CD4-positive, alpha-beta memory T cell (primary cell): ENCODE results near the gene FRMD7. TPM values are rescaled to one million over a fixed set of nuclear protein-coding genes. Genes with fewer than 3 reads are reported as not detected.
"Not testable (repeated sequence)": the region's sequence is repeated elsewhere in the genome, so short reads cannot be mapped to it uniquely, and the experiment has no call there.

Source experiments
- CTCF ChIA-PET: fragments of 350-600 bp; sonication (Branson Sonifier 250); formaldehyde crosslinking; loops from one replicate; lab custom pipeline; 2021; ENCODE audit warnings: inconsistent platforms; ENCODE audit not compliant: partially characterized antibody; lab: Charles Lee
- POLR2A ChIA-PET: fragments of 350-600 bp; sonication (Branson Sonifier 250); formaldehyde crosslinking; loops from one replicate; lab custom pipeline; 2021; ENCODE audit not compliant: partially characterized antibody; lab: Charles Lee
- DNase-seq, 5 donors: peaks; one replicate each; pipeline versions ENCODE4 v3.0.0 to v3.0.0-alpha.2; 2020 to 2022; ENCODE audit warnings: mixed read lengths in 1 of 5
- H3K27ac ChIP-seq: one replicate; pipeline ENCODE4 v1.7.0; 2013; ENCODE audit warnings: low read depth, low read length
- H3K27me3 ChIP-seq: 2 replicates; pipeline ENCODE4 v1.7.0; 2013; ENCODE audit warnings: mild to moderate bottlenecking, low read length, moderate library complexity; ENCODE audit not compliant: insufficient read depth
- H3K36me3 ChIP-seq: 2 replicates; pipeline ENCODE4 v1.7.0; 2013; ENCODE audit warnings: mild to moderate bottlenecking, low read length, moderate library complexity; ENCODE audit not compliant: insufficient read depth
- H3K4me1 ChIP-seq: 2 replicates; pipeline ENCODE4 v1.7.0; 2013; ENCODE audit warnings: mild to moderate bottlenecking, low read length, moderate library complexity; ENCODE audit not compliant: insufficient read depth
- H3K4me3 ChIP-seq, 2 donors: one replicate each; pipeline ENCODE4 v1.7.0; 2013; ENCODE audit warnings: low read length in 2 of 2, mild to moderate bottlenecking in 1 of 2
- H3K9me3 ChIP-seq, 2 donors: one replicate each; pipeline ENCODE4 v1.7.0; 2013; ENCODE audit warnings: low read length in 2 of 2, control low read depth in 1 of 2; ENCODE audit not compliant: control insufficient read depth in 1 of 2
- H3K27ac Mint-ChIP-seq, 7 donors: one replicate each; pipeline ENCODE4 v1.8.0; 2020 to 2021; ENCODE audit warnings: mixed read lengths in 7 of 7, mild to moderate bottlenecking in 6 of 7, inconsistent platforms in 3 of 7, moderate library complexity in 3 of 7
- H3K27me3 Mint-ChIP-seq, 2 donors: one replicate each; pipeline ENCODE4 v1.8.0; 2020 to 2021; ENCODE audit warnings: mixed read lengths in 2 of 2
- H3K36me3 Mint-ChIP-seq, 2 donors: one replicate each; pipeline ENCODE4 v1.8.0; 2020 to 2021; ENCODE audit warnings: mixed read lengths in 2 of 2, inconsistent platforms in 1 of 2, mild to moderate bottlenecking in 1 of 2
- H3K4me1 Mint-ChIP-seq, 4 donors: one replicate each; pipeline ENCODE4 v1.8.0; 2020 to 2021; ENCODE audit warnings: mixed read lengths in 4 of 4, mild to moderate bottlenecking in 1 of 4
- H3K4me3 Mint-ChIP-seq, 8 donors: one replicate each; pipeline ENCODE4 v1.8.0; 2020 to 2021; ENCODE audit warnings: mixed read lengths in 8 of 8, mild to moderate bottlenecking in 7 of 8, moderate library complexity in 6 of 8, inconsistent platforms in 3 of 8
- H3K9me3 Mint-ChIP-seq, 8 donors: one replicate each; pipeline ENCODE4 v1.8.0; 2020 to 2021; ENCODE audit warnings: mixed read lengths in 8 of 8, mild to moderate bottlenecking in 5 of 8, inconsistent platforms in 3 of 8, moderate library complexity in 1 of 8
- intact Hi-C: fragments of 100-400 bp; cut with micrococcal nuclease; formaldehyde crosslinking; loops from one replicate; pipeline ENCODE4 v1.15.1; 2023
- polyA plus RNA-seq, 2 donors: library from polyadenylated mRNA; unstranded; fragments of 300-500 nt; fragmentation: Illumina TruSeq; gene quantifications; one replicate each; pipeline ENCODE4 v1.2.3, GENCODE V29; 2021
- total RNA-seq, 2 experiments: library from RNA; stranded (reverse); gene quantifications; one replicate each; pipeline ENCODE4 v1.2.3, GENCODE V29; 2021

FRMD7 gene
- total and polyA plus RNA-seq, 4 experiments from 2014 or later = not detected

DNA sequence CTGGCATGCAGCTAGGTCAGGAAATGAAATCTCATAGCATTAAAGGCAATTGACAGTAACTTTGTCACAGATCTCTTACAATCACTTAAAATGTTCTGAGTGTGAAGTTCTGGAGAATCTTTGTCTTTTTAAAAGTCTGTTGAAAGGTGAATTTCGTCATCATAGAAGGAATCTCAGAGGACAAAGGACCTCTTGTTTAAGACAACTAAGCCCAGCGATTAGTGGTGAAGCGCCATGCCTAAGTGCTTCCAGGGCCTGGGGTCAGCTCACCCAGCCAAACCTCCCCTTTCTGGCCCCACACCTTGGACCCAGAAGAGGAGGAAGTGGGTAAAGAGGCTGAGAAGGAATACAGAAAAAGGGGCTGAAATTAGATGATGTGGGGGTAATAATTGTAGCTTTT is 8.5 kb downstream of the FRMD7 start:
- POLR2A ChIA-PET = no interaction called here
- no peaks in the 10 kb centered on the region for H3K4me1 Mint-ChIP-seq
- DNase-seq = no peak
- H3K27ac ChIP-seq = no peak overlapping the region
- peaks cover 0 to 4% (median 0%) of the 10 kb centered on the region in 8 donors for H3K9me3 Mint-ChIP-seq
- H3K27ac Mint-ChIP-seq = no peak overlapping the region
- no peak overlapping the region for H3K4me3 Mint-ChIP-seq
- peaks cover 0 to 3% of the 10 kb centered on the region in 2 donors for H3K27me3 Mint-ChIP-seq
- H3K27me3 ChIP-seq = no peaks in the 10 kb centered on the region
- no peaks in the 10 kb centered on the region for H3K9me3 ChIP-seq
- intact Hi-C loops = no loop called here
- H3K4me1 ChIP-seq = no peaks in the 10 kb centered on the region
- H3K36me3 Mint-ChIP-seq = no peaks in the 10 kb centered on the region
- no peak overlapping the region for H3K4me3 ChIP-seq
- H3K36me3 ChIP-seq = no peaks in the 10 kb centered on the region
- CTCF ChIA-PET = no interaction called here

DNA sequence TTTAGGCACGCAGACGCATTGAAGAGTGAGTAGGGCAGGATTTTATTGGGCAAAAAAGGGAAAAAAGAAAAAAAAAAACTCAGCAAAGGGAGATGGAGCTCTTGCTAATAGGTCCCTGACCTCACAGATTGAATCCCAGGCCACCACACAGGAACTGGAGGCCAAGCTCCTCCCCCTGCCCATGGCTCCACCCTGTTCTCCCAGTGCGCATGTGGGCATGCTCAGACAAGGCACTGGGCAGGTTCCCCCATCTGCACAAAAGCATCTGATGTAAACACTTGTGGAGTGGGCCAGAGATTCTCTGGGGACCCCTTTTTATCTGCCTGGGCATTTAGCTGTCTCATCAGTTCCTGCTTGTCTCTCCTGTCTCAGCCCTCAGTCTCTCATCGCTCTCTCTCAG is 9.5 kb downstream of the FRMD7 start:
- no peak overlapping the region for H3K4me3 Mint-ChIP-seq
- H3K27ac Mint-ChIP-seq = no peak overlapping the region
- Histone ChIP-seq H3K36me3 (no peaks in the 10 kb centered on the region), H3K27me3 (no peaks in the 10 kb centered on the region), H3K27ac (no peak overlapping the region), H3K9me3 (no peaks in the 10 kb centered on the region), H3K4me3 (no peak overlapping the region), H3K4me1 (no peaks in the 10 kb centered on the region)
- DNase-seq = no peak
- H3K36me3 Mint-ChIP-seq = no peaks in the 10 kb centered on the region
- H3K9me3 Mint-ChIP-seq = peaks cover 0 to 4% (median 0%) of the 10 kb centered on the region in 8 donors
- no peaks in the 10 kb centered on the region for H3K4me1 Mint-ChIP-seq
- peaks cover 0 to 3% of the 10 kb centered on the region in 2 donors for H3K27me3 Mint-ChIP-seq
- intact Hi-C loops = no loop called here
- POLR2A ChIA-PET = no interaction called here
- CTCF ChIA-PET = no interaction called here

DNA sequence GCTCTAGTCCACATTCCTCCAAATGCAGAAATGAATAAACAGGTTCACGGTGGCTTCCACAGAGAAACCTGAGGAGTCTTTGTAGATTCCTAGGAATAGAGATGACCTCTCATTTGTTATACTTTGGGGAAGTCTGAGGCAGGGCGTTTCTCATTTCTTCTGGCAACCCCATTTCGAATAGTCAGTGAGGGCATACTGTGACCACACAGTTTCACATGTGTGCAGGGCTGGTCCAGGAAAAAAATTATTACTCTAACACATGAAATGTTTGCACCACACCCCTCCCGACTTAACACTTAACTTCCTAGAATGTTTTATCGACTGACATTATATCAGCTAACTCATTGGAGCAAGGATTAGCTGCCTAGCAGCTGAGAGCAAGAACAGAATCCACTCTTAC is 12.0 kb downstream of the FRMD7 start:
- Histone ChIP-seq H3K36me3 (no peaks in the 10 kb centered on the region), H3K27me3 (no peaks in the 10 kb centered on the region), H3K4me1 (no peaks in the 10 kb centered on the region), H3K27ac (no peak overlapping the region), H3K4me3 (no peak overlapping the region), H3K9me3 (no peaks in the 10 kb centered on the region)
- Mint-ChIP-seq H3K4me1 (no peaks in the 10 kb centered on the region), H3K36me3 (no peaks in the 10 kb centered on the region), H3K4me3 (no peak overlapping the region), H3K9me3 (no peaks in the 10 kb centered on the region), H3K27ac (no peak overlapping the region), H3K27me3 (peaks cover 0 to 3% of the 10 kb centered on the region in 2 donors)
- ChIA-PET CTCF (no interaction called here), POLR2A (no interaction called here)
- no peak for DNase-seq
- intact Hi-C loops = no loop called here

DNA sequence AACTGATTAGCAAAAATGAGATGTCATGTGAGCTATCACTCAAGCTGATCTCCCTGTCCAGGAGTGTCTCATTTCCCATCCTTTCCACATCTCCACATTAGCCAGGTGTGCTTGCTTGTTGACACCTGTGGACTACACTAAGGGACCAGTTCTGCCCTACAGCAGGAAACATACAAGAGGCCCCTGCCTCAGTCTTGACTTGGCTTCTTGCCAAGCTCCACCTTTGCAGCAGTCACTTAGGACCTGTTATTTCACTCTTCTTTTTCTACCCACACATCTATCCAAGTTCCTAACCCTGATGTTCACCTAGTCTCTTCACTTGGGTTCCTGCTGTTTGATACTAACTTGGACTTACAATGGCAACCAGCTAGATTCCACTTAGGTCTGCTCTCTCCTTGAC is 13.2 kb downstream of the FRMD7 start:
- H3K36me3 Mint-ChIP-seq = no peaks in the 10 kb centered on the region
- no peaks in the 10 kb centered on the region for H3K4me1 Mint-ChIP-seq
- H3K9me3 Mint-ChIP-seq = no peaks in the 10 kb centered on the region
- no peak overlapping the region for H3K4me3 Mint-ChIP-seq
- Histone ChIP-seq H3K9me3 (no peaks in the 10 kb centered on the region), H3K4me3 (no peak overlapping the region), H3K27me3 (no peaks in the 10 kb centered on the region), H3K27ac (no peak overlapping the region), H3K36me3 (no peaks in the 10 kb centered on the region), H3K4me1 (no peaks in the 10 kb centered on the region)
- CTCF ChIA-PET = interaction anchor here (0.7 kb wide), 1 partner anchor 22 kb away, joined by 3 read pairs; no protein-coding TSS in a partner anchor
- POLR2A ChIA-PET = no interaction called here
- no peak for DNase-seq
- no peak overlapping the region for H3K27ac Mint-ChIP-seq
- intact Hi-C loops = no loop called here
- peaks cover 0 to 3% of the 10 kb centered on the region in 2 donors for H3K27me3 Mint-ChIP-seq

DNA sequence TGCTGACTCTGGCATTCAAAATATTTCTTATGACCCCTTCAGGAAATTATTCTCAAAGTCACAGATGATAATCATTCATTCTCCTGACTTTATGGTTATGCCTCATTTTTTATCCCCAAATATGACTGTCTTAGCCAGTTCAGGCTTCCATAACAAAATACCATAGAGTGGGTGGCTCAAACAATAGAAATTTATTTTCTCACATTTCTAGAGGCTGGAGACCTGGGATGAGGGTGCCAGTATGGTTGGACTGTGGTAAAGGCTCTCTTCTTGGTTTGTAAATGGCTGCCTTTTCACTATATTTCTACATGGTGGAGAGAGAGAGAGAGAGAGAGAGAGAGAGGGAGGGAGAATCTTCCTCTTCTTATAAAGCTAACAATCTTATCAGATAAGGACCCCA is 20.5 kb downstream of the FRMD7 start:
- Mint-ChIP-seq H3K27me3 (peaks cover 0 to 2% of the 10 kb centered on the region in 2 donors), H3K27ac (no peak overlapping the region), H3K4me3 (no peak overlapping the region), H3K9me3 (no peaks in the 10 kb centered on the region), H3K36me3 (no peaks in the 10 kb centered on the region), H3K4me1 (no peaks in the 10 kb centered on the region)
- no peaks in the 10 kb centered on the region for H3K4me1 ChIP-seq
- intact Hi-C loops = no loop called here
- H3K9me3 ChIP-seq = no peaks in the 10 kb centered on the region
- no peaks in the 10 kb centered on the region for H3K27me3 ChIP-seq
- CTCF ChIA-PET = interaction anchor here (1.3 kb wide), 1 partner anchor 15 kb away, joined by 4 read pairs; no protein-coding TSS in a partner anchor
- H3K27ac ChIP-seq = no peak overlapping the region
- POLR2A ChIA-PET = no interaction called here
- H3K36me3 ChIP-seq = no peaks in the 10 kb centered on the region
- no peak overlapping the region for H3K4me3 ChIP-seq
- no peak for DNase-seq

DNA sequence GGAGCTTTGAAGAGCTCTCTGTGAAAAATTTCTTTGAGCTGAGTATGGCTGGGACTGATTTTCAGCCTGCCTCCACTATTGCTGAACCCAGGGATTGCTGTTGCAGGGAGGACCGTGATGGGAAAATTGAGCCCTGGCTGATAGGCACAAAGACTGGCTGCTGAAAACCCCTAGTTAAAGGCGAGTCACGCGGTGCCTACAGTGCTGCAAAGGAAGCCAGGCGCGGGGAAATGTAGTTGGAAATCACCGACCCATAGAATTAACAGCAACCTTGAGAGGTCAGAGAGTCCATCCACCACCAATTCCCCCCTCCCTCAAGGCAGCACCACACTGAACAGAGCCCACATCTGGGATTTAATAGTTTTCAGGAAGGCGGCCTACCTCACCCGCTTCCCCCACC is 26.0 kb downstream of the FRMD7 start:
- Mint-ChIP-seq H3K27me3 (peaks cover 1 to 2% of the 10 kb centered on the region in 2 donors), H3K27ac (no peak overlapping the region), H3K4me1 (no peaks in the 10 kb centered on the region), H3K9me3 (no peaks in the 10 kb centered on the region), H3K4me3 (no peak overlapping the region), H3K36me3 (no peaks in the 10 kb centered on the region)
- ChIA-PET POLR2A (no interaction called here), CTCF (no interaction called here)
- Histone ChIP-seq H3K27ac (no peak overlapping the region), H3K36me3 (no peaks in the 10 kb centered on the region), H3K4me3 (no peak overlapping the region), H3K9me3 (no peaks in the 10 kb centered on the region), H3K27me3 (no peaks in the 10 kb centered on the region), H3K4me1 (no peaks in the 10 kb centered on the region)
- intact Hi-C loops = no loop called here
- DNase-seq = no peak

DNA sequence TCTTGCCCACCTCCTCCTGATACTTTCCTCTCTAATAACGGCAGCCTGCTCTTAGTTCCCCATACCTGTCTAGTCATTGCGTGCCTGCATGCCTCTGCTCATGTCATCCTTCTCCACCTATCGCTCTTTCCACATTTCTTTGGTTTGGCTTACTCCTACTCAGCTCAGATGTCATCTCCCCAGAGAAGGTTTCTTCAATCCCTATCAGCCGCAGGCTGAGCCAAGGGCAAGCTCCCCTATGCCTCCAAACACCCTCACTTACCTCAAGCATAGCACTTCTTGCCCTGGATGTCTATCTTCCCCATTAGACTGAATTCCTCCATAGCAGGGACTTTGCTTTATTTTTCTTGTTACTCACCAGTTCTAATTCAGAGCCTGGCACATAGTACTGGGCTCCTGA is 26.6 kb downstream of the FRMD7 start:
- intact Hi-C loops = no loop called here
- POLR2A ChIA-PET = no interaction called here
- CTCF ChIA-PET = no interaction called here

DNA sequence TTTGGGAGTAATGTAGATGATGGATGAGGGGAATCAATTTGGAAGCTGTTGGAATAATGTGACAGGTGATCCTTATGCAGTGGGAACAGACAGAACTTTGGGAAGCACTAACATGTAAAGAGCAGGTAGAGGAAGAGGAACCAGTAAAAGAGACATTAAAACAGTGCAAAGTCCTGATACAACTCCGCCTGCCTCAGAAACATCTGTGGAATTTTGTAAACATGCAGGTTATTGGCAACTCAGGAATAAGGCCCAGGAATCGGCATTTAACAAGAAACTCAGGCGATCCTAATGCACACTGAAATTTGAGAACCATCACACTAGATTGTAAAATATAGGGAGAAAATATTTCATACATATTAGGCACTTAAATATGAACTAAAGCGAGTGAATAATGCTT is 29.1 kb downstream of the FRMD7 start:
- H3K36me3 ChIP-seq, POLR2A ChIA-PET, H3K4me3 Mint-ChIP-seq, H3K9me3 Mint-ChIP-seq, CTCF ChIA-PET, H3K27me3 ChIP-seq, H3K36me3 Mint-ChIP-seq, DNase-seq, H3K27ac ChIP-seq, H3K27ac Mint-ChIP-seq, H3K27me3 Mint-ChIP-seq, H3K4me1 Mint-ChIP-seq, H3K4me1 ChIP-seq, H3K4me3 ChIP-seq, H3K9me3 ChIP-seq, intact Hi-C loops: not testable (repeated sequence)

More for the DNA sequence above, 26.6 kb downstream of the FRMD7 start:
- Mint-ChIP-seq H3K36me3 (no peaks in the 10 kb centered on the region), H3K9me3 (no peaks in the 10 kb centered on the region), H3K4me1 (no peaks in the 10 kb centered on the region), H3K27ac (no peak overlapping the region), H3K4me3 (no peak overlapping the region), H3K27me3 (peaks cover 1 to 2% of the 10 kb centered on the region in 2 donors)
- no peaks in the 10 kb centered on the region for H3K4me1 ChIP-seq
- no peaks in the 10 kb centered on the region for H3K36me3 ChIP-seq
- no peak overlapping the region for H3K4me3 ChIP-seq
- no peaks in the 10 kb centered on the region for H3K27me3 ChIP-seq
- no peak overlapping the region for H3K27ac ChIP-seq
- no peaks in the 10 kb centered on the region for H3K9me3 ChIP-seq
- DNase-seq = no peak
